Thyroid gland (tissue), 4 donors: ENCODE data around the gene KLHL34.

ENCODE experiments used
- CTCF ChIP-seq, 6 experiments: fragments of 200-600 bp in 3 of 6; fragments of 450-650 bp in 3 of 6; sonication (generic) in 3 of 6; IDR thresholded peaks; one replicate each; pipeline ENCODE4 v1.5.1; 2016 to 2019; ENCODE audit warnings: antibody characterized with exemption in 6 of 6, mild to moderate bottlenecking in 2 of 6, inconsistent platforms in 1 of 6, moderate library complexity in 1 of 6
- POLR2A ChIP-seq, 2 donors: fragments of 450-650 bp; IDR thresholded peaks; one replicate each; pipeline ENCODE4 v1.6.1; 2017; ENCODE audit warnings: antibody characterized with exemption in 2 of 2, mild to moderate bottlenecking in 2 of 2, moderate library complexity in 1 of 2

- TF ChIP-seq CTCF (IDR thresholded peaks at IDR 0.05) (no peak), POLR2A (IDR thresholded peaks at IDR 0.05) (no peak)
Measured at GRCh38 chrX:21658152-21658737, at the start of gene KLHL34.
